ENCODE results near the gene DYNAP.

- TF ChIP-seq ZNF24 (IDR thresholded peaks at IDR 0.05) (no peak), ATF7 (IDR thresholded peaks at IDR 0.05) (no peak), ATF7 (CRISPR knock-in tag; IDR thresholded peaks at IDR 0.05) (no peak), POLR2AphosphoS5 (IDR thresholded peaks at IDR 0.05; ENCODE audit: low read depth, low read length) (no peak), CREM (IDR thresholded peaks at IDR 0.05) (no peak), CREM (CRISPR knock-in tag; IDR thresholded peaks at IDR 0.05) (no peak), EZH2 (conservative IDR thresholded peaks at IDR 0.05; ENCODE audit: low read depth, low read length) (no peak), TBP (CRISPR knock-in tag; IDR thresholded peaks at IDR 0.05) (no peak)
These were observed 7.0 kb upstream of the DYNAP start for GRCh38 chr18:54584065-54584464.
